HS-5 (cell line): ENCODE measurements around the gene PARM1.

Source experiments
- DNase-seq: peaks from one replicate; pipeline ENCODE4 v3.0.0-alpha.2; 2012; ENCODE audit warnings: low read depth

PARM1 gene

GRCh38 chr4:75081561-75081960 lies 148.6 kb downstream of the PARM1 start:
- no peak for DNase-seq

GRCh38 chr4:75087416-75087815 lies 154.5 kb downstream of the PARM1 start:
- no peak for DNase-seq

GRCh38 chr4:75087865-75088264 lies 154.9 kb downstream of the PARM1 start:
- no peak for DNase-seq

- no peak for DNase-seq
Observed at GRCh38 chr4:75089206-75089605, 156.3 kb downstream of the PARM1 start.

- no peak for DNase-seq
Observed at GRCh38 chr4:75099321-75099720, 166.4 kb downstream of the PARM1 start.
